NCI-H1694 (cell line): Measurements from ENCODE around the gene SLC6A17.

Source experiments
- DNase-seq: peaks from one replicate; lab custom pipeline; 2025; lab: John Stamatoyannopoulos, UW

The SLC6A17 gene

DNA sequence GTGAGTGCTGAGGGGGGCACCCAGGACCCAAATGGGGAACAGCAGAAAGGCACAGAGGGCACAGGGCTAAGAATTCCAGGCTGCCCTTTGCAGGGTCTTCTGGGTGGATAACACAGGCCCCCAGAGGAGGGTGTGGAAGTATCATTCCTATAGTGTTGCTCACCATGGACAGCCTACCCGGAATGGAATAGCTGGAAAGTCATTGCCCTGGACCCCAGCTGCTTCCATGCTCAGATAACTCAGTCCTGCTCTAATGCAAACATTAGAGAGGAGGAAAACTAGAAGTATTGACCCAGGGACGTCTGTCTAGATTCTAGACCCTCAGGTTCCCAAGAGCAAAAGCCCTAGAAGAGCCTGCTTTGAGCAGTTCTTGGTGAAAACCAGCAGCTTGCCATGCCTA, 24.7 kb downstream of the SLC6A17 start:
- DNase-seq, result no peak

DNA sequence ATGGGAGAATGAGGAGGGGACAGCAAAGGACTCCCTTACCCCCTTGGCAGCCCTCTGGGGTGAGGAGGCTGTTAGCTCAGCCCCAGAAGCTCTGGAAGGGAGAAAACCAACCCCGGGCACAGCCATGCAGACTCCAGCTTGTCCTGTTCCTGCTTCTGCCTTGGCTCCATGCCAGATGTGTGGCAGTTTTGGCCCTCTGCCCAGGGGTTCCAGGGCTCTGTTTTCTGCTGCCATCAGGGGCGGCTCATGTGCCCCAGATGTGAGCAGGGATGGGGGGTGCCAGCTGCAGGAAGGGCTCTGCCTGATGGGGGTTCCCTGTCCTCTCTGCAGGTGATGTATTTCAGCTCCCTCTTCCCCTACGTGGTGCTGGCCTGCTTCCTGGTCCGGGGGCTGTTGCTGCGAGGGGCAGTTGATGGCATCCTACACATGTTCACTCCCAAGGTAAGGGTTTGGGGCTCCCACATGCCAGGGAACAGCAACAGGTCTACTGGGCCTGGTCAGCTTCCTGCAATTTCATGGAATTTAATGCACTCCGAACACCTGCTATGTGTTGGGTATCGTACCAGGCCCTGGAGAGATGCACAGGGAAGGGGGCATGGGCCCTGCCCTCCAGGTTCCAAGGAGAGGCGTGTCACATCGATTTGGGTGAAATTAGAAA, 26.1 kb downstream of the SLC6A17 start:
- DNase-seq, result peak; percentile 83

DNA sequence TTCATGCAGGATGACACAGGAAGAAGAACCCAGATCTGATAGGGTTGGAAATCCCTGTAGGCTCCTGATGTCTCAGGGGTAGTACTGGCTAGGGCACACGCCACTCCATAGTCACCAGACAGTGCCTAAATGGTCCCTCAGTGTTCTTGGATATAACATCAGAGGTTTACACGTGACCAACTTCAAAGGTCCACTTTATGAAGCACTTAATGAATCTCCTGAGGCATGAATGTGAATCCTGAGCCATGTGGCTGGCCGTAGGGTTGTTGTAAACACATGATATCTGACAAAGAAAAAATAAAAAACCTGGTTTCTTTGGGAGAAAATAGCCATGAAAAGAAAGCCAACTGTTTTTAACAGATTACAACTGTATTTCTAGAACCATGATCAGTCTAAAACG, 27.5 kb downstream of the SLC6A17 start:
- DNase-seq, result no peak

DNA sequence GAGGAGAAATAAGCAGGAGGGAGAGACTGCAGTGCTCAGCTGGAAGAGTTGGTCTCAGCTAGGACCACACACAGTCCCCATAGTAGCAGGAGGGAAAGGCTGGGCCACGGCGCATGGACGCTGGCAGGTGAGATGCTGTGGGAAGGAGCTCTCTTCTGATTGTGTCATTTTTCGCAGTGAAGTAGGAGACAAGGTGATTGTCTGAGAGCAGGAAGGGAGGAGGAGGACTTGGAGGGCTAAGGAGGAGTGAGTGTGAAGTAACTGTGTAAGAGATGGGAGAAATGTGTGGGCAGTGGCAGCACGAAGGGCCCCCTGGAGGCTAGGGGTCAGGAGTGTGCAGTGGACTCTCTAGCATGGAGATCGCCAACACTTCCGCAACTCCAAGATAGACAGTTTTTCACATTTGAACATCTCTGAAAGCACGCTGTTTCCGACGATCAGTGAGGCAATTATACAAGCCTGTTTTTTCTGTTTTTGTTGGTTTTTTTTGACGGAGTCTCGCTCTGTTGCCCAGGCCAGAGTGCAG, 33.4 kb downstream of the SLC6A17 start:
- no peak for DNase-seq

DNA sequence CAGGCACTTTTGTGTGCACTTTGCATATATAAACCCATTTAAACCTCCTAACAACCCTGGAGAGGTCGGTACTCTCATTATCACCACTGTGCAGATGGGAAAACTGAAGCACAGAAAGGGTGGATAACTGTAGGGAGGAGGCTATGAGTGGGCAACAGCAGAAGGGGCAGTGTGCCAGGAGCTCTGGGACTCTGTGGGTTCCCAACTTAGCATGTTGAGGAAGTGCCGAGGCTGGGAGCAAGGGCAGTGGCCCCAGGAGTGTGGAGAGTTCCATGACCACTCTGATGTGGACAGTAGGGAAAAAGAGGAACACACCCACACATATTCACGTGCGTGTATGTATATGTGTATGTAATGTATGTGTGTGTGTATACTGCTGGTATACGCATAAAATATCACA, 34.2 kb downstream of the SLC6A17 start:
- DNase-seq, result no peak

DNA sequence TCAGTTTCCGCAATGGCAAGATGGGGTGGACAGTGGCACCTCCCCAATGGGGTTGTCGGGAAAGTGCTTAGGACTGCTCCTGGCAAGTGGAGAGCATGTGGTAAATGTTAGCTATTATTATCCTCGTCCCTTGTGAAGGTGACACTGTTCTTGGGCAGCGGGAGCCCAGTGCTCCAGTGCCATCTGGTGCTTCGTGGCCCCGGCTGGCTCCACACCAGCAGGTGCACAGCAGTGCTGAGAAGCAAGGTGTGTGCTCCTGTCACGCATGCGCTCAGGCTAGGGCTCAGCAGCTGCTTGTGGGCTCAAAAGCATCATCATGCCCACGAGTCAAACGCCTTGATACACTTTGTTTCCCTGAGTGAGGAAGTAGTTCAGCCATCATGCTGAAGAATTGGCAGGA, 34.9 kb downstream of the SLC6A17 start:
- DNase-seq, result no peak

DNA sequence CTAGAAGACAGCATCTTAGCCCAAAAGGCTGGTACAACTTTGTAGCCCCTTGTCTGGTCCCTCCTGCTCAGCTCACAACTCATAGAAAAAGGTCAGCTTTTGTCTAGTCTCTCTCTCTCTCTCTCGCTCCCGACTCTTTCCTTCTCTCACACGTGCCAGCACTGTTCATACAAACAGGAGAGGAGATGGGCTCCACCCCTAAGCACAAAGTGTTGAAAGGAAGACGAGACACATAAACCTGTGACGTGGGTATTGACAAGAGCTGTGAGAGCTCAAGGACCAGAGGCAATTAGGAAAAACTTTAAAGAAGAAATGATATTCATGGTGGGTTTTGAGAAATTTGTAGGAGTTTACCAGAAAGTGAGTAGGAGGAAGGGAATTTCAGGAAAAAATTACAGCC, 36.3 kb downstream of the SLC6A17 start:
- no peak for DNase-seq

DNA sequence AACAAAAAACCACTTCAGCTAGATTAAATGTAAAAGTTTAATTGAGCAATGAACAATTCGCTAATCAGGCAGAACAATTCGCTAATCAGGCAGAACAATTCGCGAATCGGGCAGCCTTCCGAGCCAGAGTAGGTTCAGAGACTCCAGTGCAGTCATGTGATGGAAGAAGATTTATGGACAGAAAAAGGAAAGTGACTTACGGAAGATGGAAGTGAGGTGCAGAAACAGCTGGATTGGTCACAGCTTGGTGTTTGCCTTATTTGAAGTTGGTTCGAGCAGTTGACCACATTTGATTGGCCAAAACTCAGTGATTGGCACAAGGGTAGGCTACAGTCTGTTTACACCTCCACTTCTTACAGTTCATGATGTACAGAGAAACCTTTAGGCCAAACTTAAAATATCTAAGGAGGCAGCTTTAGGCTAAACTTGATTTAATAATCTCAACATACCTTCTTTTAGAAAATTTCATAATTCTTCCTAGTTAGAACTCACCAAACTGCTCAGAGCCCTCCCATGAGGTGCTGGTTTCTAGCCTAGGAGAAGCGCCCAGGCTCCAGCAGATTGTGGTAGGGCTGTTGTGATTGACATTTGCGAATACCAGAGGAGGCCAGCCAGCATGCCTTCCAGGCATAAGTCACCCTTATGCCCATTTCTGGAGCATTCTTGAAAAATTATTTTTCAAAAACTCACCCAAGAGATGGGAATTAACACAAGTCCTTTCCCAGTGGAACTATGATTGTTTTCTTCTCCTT, 37.0 kb downstream of the SLC6A17 start:
- DNase-seq, result peak; percentile 74

DNA sequence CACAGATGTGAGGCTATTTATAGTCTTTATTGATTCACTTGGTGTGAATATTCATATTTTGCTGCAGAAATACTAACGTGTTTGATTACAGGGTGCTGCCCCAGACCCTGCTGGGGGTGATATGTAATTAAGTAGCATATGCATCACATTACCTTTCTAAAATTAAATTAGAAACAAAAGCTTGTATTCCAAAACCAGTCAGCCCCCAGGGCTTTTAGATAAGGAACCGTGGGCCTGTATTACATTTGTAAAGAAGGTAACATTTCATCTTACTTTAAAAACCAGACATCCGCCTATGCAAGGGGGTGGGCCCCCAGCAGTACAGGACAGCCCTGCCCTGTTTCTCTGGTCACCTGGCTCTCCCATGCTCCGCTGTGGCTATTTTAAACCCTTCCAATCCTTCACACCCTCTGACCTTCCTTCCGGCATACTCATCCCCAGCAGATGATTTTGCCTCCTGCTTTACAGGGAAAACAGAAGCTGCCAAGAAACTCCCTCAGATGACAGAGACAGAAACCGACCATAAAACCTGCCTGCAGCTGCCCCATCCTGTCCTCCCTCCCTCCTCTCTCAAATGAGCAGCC, 37.8 kb downstream of the SLC6A17 start:
- peak; percentile 50 for DNase-seq

DNA sequence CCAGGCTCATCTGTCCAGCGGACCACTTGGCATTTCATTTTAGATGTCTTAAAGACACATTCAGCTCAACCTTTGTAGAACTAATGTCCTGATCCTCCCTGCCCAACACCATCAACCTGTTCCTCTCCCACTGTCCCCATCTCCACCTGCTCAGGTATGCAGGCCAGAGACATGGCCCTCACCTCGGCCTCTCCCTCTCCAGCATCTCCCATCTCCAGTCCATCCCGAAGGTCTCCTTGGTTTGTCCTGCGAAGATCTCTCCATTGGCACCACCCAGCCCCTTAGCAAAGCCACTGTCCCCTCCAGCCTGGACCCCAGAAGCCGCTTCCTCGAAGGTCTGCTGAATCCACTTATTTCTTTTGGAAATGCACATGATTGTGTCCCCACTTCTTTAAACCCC, 38.9 kb downstream of the SLC6A17 start:
- DNase-seq, result no peak

DNA sequence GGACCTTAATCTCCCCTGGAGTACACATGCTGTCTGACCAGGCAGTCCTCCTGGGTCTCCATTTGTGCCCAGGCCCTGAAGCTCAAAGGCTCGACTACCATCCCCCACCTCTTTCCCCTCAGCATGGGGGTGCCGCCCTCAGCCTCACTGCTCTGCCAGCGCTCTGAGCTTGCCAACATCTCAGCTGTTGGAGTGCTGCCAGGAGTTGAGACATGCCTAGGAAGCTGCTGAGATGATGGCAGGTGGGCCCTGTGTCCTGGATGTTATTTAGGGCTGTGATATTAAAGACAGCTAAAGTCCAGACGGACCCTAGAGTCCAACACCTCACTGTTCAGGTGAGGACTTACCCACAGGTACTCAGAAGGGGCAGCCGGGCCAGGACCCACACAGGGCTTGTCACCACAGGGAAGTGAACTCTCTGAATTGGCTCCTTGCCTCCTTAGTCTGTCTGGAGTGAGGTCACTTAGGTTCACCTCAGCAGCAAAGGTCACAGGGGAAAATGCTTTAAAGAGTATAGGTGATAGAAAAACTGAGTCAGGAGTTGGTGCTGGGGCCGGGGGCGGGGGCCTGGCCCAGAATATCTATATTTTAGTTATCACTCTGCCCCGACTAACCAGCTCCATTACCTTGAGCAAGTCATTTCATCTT, 40.1 kb downstream of the SLC6A17 start:
- peak; percentile 82 for DNase-seq

DNA sequence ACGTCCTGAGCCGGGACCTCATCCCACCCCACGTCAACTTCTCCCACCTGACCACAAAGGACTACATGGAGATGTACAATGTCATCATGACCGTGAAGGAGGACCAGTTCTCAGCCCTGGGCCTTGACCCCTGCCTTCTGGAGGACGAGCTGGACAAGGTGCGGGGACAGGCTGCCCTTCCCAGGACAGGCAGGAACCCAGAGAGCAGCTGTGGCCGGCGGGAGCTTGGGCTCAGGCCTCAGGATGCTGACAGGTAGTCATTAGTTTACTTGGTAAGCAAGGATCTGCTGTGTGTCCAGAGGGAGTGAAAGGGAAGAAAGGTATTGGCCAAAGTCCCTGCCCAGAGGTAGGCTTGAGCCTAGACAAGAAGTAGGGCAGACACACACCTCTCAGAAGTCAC, 42.2 kb downstream of the SLC6A17 start:
- DNase-seq, result no peak

DNA sequence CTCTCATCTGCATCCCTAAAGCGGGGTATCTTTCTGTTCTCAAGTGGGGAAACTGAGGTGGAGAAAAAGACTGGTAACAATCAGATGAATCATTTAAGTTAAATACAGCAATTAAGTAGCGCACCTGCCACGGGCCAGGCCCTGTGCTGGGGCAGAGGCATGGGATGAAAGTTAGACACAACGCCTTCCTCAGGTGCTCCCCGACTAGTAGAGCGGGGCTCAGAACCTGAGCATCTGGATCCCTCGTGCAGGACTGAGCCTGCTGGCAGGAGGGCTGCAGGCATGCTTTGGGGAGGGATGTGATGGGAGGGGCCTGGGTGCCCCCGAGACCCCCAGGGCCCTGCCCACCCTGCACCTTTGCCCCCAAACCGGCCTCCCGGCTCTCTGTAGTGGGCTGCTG, 44.9 kb downstream of the SLC6A17 start:
- no peak for DNase-seq

DNA sequence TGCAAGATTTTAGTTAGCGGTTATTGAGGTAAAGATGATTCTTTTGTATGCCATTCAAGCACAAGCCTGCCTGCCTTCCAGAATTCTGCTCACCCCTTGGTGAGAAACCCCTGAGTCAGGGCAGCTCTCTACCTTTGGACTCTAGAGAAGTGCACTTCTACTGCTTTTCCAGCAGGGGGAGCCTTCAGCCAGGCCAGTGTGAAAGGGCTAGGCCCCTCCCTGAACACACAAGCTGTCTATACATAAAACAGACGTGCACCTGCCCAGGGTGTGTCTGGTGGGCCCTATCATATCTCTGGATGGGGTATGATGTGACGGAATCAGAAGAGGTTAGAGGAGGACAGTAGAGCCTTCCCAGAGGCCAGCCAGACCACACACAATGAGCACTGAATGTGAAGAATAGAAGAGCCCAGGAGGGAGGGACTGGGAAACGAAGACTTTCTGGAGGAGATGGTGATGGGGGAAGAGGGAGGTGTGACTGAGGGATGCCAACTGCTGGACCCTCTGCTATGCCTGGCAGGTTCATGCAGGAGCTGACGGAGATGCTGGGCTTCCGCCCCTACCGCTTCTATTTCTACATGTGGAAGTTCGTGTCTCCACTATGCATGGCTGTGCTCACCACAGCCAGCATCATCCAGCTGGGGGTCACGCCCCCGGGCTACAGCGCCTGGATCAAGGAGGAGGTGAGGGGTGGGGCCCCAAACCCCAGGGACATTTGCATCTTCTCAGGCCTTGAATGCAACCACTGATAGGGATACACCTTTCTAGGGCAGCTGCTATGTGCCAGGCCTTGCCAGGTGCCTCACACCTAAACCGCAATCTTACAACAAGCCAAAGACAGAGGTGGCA, 46.8 kb downstream of the SLC6A17 start:
- DNase-seq, result peak; percentile 37

DNA sequence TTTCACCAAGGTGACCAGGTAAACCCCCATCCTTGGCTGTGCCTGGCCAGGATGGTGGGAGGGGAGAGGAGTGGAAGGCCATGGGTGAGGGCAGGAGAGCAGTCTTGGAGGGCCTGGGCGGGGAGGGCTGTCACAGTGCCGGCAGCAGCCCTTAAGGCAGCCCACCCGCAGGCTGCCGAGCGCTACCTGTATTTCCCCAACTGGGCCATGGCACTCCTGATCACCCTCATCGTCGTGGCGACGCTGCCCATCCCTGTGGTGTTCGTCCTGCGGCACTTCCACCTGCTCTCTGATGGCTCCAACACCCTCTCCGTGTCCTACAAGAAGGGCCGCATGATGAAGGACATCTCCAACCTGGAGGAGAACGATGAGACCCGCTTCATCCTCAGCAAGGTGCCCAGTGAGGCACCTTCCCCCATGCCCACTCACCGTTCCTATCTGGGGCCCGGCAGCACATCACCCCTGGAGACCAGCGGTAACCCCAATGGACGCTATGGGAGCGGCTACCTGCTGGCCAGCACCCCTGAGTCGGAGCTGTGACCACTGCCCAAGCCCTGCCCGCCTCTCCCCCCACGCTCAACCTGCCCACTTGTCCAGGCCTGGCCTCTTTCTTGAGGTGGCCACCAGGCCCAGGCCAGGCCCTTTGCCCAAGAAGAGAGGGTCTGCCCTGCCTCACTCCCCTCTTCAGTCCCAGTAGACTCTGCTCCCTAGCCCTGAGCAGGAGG, 47.8 kb downstream of the SLC6A17 start:
- no peak for DNase-seq

DNA sequence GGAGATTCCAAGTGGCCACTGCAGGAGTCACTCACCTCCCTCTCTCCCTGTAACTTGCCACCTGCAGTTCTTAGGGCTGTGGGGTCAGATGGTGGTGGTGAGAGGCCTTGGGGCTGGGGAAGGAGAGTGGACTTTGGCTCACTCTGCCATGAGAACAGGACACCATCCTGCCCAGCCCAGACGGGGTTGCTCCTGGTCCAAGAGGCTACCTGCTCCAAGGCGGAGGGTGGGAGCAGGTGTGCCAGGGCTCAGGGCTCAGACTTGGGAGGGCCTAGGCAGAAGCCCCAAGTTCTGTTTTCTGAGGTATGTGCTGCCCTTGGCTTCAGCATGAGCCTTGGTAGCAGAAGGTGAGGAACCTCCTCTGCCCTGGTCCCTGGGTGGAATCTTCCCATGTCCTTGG, 48.5 kb downstream of the SLC6A17 start:
- DNase-seq, result no peak

DNA sequence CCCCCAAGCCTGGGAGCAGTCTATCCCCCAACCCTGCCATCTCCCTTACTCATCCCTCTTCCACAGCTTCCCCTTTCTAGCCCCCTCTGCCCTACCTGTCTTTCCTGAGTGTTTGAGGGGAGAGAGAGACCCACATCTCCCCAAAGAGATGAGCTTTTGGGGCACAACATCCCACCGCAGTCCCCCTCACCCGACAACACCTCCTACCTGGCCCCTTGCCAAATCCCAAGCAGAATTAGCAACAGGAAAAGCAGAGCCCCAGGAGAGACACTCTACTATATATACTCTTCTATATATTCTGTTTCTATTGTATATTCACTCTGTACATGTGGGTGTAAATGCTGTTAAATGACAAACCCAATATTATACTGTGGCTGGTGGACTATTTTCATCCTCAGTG, 49.9 kb downstream of the SLC6A17 start:
- DNase-seq, result no peak

DNA sequence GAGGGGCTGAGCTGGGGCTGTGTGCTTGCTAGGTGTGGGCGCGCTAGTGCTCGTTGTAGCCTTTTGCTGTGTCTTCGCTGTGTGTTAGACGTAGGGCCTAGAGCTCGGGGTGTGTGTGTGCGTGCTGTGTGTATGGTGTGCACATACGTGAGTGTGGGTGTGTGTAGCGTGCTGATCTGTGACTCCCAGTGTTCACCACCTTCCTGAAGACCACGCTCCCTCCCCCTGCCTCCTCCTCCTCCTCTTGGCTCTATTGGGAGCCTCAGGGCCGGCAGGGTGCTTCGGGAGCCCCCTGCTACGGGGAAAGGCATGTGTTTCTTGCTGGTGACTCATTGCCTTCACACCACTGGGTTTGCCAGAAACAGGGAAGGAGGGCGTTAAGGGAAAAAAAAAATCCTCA, 50.4 kb downstream of the SLC6A17 start:
- no peak for DNase-seq

DNA sequence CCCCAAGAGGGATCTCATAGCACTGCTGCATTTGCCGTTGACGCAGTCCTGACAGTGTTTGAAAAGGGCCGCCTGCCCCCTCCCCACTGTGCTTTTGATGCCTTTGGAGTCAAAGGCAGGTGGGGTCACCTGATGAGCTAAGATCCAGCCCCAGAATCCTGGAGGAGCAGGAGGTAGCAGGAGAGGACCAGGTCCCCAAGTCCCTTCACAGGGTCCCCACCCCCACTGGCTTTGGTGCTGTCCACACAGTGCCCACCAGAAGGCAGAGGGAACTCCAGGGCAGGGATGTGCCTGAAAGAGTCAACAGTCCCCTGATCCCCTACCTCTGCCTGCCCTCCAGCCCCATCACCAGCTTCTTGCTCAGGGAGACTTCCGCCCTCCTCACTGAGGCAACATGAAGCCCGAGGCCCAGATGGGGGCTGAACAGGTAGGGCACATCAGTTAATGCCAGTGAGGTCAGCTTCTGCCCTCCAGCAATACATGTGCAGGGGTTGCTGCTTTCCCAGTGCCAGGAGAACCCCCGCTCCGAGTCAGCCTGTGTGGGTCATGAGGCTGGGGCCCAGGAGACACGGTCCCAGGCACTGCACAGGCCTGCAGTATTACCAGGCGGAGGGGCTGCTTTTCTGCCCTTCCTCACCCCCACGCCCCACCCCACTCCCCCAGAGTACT, 51.0 kb downstream of the SLC6A17 start:
- no peak for DNase-seq

DNA sequence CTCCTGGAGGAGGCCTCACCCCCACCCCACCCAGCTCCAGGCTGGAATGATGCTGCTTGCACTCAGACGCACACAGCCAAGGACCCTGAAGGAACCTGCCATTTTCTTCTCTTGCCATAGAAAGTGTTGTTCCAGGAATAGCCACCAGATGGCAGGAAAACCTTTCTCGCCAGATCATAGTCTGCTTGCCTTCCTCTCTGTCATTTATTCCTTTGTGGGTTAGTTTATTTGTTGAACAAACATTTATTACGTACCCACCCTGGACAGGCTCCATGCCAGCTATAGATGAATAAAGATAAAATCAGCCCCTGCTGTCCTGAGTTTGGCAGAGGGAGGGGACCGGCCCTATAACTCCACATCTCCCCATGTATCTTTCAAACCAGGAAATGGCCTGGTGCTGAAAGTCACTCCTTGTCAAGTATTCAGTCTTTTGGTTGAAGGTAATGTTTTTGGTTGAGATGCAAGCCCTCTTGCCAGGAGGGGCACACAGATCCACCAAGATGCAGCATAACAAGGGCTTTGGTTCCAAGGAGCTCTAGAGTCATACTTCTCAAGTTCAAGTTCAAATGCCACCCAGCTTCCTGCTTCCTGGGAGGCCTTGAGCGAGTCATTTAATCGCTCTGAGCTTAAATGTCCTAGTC, 52.8 kb downstream of the SLC6A17 start:
- DNase-seq, result peak; percentile 87
